ENCODE measurements around the gene KIF26B. TPM values are rescaled to one million over a fixed set of nuclear protein-coding genes. Genes with fewer than 3 reads are reported as not detected.
"Not testable (repeated sequence)": the region's sequence is repeated elsewhere in the genome, so short reads cannot be mapped to it uniquely, and the experiment has no call there.

Gene KIF26B
- total RNA-seq, 1 experiment from 2014 or later, result 14.7 TPM

DNA sequence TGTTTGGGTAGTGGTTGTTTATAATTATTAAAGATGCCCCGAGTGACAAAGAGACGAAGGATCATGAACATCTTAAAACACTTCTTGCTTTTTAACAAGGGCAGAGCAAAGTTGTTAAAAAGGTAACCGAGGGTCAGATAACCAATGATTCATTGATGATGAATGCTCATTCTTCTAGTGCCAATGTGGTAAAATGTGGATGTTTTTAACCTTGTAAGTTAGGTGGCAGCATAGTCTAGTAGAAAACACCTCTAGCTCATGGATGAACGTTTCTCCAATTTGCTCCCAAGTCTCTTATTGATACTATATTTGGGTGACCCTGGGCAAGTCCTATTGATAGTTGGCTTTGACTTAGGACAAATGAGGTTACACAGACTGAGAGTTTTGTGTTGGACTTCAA, 167.9 kb downstream of the KIF26B start:
- no peak for DNase-seq (ENCODE audit: low spot score)

DNA sequence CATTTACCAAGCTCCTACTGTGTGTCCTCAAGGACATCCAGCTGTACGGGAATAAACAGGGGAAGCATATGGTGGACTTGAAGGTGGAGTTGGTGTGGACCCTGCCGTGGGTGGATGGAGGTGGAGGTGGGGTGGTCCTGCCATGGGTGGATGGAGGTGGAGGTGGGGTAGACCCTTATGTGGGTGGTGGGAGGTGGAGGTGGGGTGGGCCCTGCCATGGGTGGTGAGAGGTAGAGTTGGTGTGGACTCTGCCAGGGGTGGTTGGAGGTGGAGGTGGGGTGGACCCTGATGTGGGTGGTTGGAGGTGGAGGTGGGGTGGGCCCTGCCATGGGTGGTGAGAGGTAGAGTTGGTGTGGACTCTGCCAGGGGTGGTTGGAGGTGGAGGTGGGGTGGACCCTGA, 169.0 kb downstream of the KIF26B start:
- not testable (repeated sequence) for DNase-seq (ENCODE audit: low spot score)

DNA sequence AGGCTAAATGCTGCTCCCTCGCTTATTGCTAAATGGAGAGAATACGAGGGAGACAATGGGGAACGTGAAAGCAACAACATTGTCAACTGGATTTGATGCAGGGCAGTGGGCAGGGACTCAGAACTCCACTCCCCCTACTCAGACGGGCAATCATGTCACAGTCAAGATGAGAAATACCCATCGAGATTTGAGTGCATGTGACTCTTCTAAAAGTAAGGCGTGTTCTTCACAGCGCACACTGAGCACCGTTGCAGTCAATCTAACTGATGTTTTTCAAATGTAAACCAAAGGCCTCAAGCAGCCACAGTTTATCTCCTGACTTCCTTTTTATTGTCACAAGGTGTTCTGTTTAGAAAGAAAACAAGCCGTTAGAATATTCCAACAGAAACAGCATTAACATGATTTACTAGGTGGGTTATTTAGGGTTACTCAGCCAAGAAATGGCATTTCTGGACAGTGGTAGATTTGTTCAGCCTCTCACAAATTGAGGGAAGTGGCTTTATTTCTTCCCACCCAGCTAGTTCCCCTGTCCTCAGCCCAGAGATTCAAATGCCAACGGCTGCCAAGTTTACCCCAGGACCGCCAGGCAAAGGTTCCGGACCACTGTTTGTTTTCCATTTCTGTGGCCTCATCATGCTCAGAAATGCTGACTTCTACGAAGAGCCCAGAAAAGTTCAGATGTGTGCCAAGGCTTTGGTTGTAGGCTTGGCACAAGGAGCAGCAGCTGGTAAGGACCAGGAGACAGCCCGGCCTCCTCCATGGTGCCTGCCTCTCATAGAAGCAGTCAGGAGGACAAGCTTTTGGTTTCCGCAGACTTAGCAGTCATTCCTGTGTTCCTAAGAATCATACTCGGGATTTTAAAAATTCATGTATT, 171.4 kb downstream of the KIF26B start:
- DNase-seq (ENCODE audit: low spot score), result no peak

DNA sequence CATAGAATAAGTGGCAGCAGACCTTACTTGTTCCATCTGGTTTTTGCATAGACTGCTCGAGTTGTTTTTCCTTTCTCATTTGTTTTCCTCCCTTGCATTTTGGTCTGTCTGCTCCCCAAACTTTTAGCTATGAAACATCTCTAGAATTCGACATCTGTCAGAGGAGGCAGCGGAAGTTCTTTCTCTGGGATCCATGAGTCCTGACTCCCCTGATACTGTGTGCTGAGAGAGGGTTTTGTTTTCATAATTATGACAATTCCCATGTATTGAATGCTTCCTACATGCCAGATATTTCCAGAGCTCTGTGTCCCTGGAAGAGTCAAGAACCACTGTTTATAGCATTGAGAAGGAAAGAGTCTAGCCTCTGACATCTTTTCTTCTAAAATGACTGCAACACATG, 172.6 kb downstream of the KIF26B start:
- no peak for DNase-seq (ENCODE audit: low spot score)

DNA sequence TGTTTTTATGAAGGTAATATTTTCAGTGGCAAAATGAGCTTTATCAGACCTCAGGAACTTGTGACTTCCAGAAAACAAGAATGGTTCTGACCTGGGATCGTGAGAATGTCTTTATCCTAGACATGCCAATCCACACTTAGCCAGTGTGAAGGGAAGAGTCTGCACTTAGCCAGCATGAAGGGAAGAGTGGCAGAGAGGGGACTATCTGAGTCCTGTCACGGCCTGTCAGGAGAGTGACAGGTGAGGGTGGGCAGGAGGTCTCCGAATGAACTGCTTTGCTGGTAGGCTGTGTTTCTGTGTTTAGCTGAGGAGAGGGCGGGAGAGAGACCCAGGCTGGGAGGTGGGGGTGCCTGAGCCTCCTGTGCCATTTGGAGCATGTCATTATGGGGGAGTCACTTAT, 173.1 kb downstream of the KIF26B start:
- no peak for DNase-seq (ENCODE audit: low spot score)

DNA sequence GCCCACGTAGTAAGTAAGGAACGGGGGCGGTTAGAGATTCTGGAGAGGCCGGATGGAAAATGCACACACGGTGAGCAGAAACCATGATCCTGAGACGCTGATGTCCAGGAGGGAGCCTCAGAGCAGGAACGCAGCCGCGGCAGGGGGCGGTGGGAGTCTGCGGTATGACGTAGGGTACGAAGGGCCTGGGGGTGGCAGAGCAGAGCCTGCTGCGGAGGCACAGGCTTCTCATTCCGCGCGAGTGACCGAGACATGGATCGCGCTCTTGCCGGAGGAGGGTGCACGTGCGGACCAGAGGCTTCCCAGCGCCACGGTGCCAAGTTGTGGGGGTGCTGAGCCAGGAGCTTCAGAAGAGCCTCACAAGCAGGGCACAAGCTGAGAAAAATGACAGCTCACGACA, 176.2 kb downstream of the KIF26B start:
- DNase-seq (ENCODE audit: low spot score), result no peak

DNA sequence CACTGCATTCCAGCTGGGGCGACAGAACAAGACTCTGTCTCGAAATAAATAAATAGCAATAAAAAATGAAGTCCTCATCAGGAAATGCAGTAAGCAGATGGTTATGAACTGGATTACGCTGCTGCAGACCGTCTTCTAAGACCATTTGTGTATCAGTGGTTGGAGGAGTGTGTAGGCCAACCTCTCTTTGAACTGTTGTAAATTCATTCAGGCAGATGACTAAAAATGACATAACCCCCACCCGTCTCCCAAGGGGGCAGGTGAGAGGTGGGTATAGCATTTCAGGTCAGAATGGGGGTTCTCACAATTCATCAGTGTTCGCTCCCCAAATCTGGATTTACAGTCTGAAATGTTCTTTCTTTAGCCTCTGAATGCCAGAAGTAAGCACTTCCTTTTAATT, 177.3 kb downstream of the KIF26B start:
- DNase-seq (ENCODE audit: low spot score), result no peak

DNA sequence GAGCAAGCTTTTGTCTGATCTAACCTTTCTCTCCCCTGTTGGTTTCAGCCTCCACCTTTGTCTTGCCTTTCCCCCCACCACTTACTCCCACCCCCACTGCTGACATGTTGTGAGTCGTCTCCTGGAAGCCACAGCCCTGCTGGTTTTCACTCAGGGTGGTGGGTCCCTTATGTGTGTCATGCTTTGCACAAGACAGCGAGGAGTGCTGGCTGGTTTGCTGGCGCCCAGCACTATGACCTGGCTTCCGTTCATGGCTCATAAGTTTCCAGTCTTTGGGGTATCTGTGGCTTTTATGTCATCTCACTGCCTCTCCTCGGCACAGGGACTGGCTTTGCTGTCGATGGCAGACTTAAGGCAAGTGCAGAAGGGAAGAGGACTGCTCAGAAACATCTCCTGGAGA, 177.7 kb downstream of the KIF26B start:
- DNase-seq (ENCODE audit: low spot score), result no peak

DNA sequence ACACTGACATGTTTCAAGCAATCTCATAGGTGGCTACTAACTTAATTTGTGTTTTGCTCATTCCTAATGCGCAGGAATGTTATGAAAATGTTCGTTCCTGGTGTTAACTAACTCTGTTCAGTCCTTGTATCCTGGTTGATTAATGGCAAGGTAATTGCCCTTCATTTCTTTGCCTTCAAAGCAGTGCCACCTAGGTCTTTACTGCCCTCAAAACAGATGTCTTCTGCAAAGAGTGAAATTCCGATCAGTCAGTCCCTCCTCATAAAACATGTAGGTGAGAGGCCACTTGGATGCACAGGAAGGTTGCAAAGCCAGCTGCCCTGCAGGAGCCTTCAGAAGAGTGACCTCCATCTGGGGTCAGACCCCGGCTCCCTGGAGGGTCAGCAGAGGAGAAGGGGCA, 179.4 kb downstream of the KIF26B start:
- DNase-seq (ENCODE audit: low spot score), result no peak

DNA sequence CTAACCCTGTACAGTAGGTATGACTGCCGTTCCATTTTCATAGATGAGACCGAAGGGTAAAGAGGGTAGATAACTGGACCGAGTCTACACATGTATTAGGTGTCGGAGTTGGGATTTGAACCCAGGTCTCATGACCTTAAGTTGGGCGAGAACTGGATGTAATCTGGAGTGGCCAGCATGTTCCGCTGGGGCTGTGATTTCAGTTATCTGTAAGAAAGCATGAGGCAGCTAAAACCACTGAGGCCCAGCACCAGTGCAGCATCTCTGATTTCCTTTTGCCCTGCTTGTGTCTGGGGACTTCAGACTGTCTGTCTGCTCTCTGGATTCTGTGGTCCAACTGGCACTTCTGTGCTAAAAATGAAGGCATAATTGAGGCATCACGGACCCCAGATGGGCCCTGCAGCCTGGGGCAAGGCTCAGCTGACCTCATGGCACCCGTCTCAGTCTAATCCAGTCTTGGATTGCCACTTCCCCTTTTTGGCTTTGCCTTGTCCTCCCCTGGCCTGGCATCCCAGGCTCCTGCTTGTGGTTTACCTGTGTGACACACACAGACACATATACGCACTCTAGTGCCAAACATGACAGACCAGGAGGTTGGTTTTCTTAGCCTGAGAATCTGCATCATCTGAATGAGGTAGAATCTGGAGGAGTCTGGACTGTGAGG, 180.2 kb downstream of the KIF26B start:
- no peak for DNase-seq (ENCODE audit: low spot score)

DNA sequence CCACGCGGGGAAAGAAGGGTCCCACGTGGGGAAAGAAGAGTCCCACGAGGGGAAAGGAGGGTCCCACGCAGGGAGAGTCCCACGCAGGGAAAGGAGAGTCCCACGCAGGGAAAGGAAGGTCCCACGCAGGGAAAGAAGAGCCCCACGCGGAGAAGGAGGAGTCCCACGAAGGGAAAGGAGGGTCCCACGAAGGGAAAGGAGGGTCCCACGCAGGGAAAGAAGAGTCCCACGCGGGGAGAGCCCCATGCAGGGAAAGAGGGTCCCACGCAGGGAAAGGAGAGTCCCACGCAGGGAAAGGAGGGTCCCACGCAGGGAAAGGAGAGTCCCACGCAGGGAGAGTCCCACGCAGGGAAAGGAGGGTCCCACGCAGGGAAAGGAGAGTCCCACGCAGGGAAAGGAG, 180.9 kb downstream of the KIF26B start:
- not testable (repeated sequence) for DNase-seq (ENCODE audit: low spot score)

DNA sequence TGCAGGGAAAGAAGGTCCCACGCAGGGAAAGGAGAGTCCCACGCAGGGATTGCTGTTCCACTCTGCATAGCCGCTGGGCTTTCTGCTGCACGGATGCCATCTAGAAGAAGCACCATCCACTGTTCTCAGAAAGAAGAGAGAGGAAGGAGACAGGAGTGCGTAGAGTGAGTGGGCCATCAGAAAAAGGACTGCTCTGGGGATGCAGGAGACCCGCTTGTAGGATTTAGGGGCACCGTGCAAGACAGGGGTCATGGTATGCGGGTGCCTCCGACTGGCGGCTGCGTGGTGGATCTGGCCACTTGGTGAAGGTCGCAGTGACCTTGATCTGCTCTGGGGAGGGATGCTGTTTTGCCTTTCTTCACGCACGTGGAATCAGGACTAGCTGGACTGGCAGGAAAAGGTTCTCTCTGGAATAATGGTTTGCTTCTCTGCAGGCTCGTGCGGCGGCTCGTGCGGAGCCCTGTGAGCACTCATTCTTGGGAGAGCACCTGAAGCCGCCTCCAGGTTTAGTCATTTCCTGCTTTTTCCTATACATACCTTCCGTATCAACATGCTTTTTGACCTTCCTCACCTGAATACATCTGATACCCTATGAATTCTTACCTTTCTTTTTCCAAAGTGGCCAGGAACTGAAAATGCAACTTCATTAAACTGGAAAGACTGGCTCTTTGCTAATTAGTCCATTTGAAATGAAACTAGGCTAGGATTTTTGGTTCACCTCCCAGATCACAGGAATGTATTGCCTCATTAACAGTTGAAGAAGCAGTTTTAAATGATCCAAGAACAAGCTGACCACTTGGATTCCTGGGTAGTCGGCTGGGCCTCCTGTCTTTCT, 181.6 kb downstream of the KIF26B start:
- no peak for DNase-seq (ENCODE audit: low spot score)

DNA sequence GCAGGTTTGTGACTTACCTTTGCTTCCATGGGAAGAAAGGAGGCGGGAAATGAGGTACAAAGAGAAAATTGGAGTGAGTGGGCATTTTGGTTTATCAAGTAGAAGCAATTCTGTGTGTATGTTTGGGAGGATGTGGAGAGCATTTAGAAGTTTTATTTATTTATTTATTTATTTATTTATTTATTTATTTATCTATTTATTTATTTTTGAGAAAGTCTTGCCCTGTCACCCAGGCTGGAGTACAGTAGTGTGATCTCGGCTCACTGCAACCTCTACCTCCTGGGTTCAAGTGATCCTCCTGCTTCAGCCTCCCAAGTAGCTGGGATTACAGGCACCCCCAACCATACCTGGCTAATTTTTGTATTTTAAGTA, 182.2 kb downstream of the KIF26B start:
- not testable (repeated sequence) for DNase-seq (ENCODE audit: low spot score)

DNA sequence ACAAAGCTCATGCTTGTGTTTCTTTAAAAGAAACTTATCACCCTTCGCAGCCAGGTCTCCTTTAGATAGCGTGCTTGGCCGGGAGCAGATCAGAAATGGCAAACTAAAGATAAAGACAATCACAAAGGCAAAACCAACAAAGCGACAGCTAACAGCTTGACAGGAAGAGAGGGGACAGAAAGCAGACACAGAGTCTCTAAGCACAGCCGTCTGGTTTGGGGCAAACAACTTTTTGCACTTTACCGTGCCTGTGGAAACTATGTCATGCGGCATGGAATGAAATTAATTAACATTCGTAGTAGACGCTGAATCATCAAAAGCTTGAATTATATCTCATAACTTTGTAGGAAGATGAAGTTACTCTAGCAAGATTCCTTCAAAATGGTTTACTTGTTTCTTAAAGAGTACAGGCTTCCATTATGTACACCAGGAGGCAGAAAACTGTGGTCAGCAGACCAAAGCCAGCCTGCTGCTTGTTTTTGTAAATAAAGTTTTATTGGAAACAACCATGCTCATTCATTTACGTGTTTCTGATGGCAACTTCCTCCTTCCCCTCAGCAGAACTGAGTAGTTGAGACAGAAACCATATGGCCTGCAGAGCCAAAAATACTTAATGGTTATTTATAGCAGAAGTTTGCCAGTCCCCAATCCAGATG, 183.2 kb downstream of the KIF26B start:
- no peak for DNase-seq (ENCODE audit: low spot score)

DNA sequence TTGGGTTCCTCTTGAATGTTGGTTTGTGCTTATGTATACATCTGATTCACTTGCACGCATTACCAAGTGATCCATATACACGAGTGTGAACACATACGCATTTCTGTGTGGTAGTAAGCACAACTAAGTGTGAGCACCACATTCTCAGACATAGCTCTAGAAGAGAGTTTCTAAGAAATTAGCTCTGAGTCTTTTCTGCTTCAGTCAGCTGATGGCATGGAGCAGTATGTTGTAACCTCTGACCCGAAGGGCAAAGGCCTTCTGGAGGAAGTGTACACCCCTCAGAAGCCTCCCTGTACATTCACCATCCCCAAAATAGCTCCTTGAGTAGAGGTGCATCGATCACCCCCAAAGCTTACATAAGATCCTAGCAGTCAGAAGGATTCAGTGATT, 183.7 kb downstream of the KIF26B start:
- no peak for DNase-seq (ENCODE audit: low spot score)

DNA sequence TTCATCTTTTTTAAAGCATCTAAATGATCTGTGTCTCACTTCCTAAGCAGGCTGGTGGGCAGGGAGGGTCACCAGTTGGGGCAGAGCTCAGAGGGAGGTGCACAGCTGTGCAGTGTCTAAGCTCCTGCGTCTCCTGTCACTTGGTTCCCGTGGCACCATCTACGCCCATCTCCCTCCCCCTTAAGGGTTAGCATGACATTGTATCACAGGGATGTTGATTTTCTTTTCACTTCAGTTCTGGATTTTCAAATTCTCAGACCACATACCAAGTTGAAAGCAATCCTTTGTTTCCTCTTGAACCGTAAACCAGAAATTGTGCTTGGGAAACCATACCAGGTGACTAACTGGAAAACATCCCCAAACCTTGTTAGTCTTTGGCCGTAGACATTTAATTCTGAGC, 187.0 kb downstream of the KIF26B start:
- no peak for DNase-seq (ENCODE audit: low spot score)

DNA sequence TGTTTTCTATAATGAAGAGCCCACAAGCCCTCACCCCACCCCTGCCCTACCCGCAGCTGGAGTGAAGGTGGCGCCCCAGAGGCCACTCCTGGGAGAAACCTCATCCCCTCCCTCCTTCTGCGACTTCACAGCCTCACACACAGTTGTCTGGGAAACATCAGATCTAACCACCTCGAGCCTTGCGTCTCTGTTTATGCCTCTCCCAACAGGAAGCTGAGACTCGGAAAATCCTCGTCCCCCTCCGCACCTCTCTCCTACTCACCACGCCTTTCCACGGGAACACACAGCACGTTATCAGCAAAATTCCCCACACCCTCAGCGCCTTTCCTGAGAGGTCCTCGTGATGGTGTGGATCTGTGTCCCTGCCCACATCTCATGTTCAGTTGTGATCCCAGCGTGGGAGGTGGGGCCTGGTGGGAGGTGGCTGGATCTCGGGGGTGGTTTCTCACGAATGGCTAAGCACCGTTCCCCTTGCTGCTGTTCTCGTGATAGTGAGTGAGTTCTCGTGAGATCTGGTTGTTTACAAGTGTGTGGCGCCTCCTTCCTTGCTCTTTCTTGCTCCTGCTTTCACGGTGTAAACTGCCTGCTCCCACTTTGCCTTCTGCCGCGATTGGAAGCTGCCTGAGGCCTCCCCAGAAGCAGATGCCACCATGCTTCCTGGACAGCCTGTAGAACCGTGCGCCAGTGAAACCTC, 190.6 kb downstream of the KIF26B start:
- no peak for DNase-seq (ENCODE audit: low spot score)

DNA sequence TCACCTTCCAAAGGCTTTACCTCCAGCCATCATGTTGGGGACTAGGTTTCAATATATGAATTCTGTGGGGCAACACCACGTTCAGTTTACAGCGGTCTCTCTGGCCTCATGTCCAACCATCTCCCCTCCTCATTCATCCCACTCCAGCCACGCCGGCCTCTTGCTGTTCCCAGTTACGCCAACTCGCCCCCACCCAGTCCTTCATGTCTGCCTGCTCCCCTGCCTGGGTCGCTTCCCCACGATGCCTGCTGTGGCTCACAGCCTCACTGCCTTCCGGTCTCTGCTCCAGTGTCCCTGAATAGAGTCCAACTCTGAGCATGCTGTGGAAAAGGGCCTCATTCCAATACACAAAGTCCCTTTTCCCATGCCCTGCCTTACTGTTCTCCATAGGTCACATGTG, 193.8 kb downstream of the KIF26B start:
- DNase-seq (ENCODE audit: low spot score), result no peak

DNA sequence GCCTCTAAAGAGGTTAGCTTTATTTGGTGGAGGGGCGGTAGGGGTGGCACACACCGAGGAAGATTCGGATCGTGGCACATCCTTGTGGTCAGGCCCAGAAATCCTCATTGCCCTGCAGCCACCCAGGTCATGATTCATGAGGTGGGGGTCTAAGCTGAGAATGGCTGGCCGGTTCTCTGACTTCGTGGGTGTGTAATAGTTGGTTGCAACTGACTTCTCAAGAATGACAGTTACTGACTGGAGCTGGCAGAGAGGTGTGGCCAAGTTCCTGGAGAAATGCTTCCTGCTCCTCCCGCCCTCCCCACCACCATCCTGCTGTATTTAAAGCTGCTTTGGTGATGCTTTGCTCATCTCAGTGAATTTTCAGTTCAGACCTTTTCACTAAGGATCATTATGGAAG, 198.6 kb downstream of the KIF26B start:
- no peak for DNase-seq (ENCODE audit: low spot score)

DNA sequence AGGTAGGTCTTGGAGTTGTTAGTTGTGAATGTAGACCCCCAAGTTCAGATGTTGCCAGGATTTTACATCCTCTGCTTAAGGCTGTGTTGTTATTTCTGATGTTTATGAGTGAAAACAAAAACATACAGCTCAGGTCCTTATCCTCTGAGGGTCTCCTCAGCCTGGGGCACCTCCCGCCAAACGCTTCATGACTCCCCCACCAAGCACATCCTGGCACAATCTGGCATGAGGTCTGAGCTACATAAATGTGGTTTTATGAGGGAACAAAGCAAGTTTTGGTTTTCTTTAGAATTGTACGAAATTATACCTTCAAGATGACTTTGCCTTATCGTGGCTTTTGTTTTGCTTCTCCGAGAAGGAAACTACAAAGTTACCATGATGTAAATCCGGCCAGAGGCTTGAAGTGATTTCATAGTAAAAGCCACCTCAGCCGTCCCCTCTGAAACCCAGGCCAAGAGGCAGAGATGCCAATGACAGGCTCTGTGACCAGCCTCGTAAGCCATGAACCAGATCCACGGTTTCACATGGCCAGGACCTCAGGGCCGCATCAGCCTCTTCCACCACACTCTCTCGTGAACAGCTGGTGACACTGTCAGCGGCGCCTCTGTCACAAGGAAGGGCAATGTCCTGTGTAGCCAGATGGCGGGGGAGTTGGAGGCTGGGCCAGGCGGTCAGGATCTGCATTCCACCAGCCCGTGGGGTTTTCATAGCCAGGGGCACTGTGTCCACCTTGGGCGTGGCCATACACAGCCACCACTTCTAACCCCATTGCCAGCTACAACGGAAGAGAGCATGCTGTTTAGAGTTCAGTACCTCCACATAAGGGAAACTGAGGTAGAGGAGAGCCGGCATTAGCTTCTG, 199.4 kb downstream of the KIF26B start:
- no peak for DNase-seq (ENCODE audit: low spot score)
